Hepatocyte (in vitro differentiated cells): ENCODE data around the gene APEX2. TPM values are rescaled to one million over a fixed set of nuclear protein-coding genes. Genes with fewer than 3 reads are reported as not detected.
"Not testable (repeated sequence)": the region's sequence is repeated elsewhere in the genome, so short reads cannot be mapped to it uniquely, and the experiment has no call there.

Experiments
- DNase-seq: peaks from one replicate; pipeline ENCODE4 v3.0.0-alpha.2; 2016; ENCODE audit warnings: low spot score
- H2AFZ ChIP-seq: fragments of 200-600 bp; sonication (generic); 2 replicates; pipeline ENCODE4 v1.6.0; 2016; ENCODE audit warnings: antibody characterized with exemption, mild to moderate bottlenecking
- H3K27ac ChIP-seq: fragments of 200-600 bp; sonication (generic); 2 replicates; pipeline ENCODE4 v1.5.1; 2016; ENCODE audit warnings: mild to moderate bottlenecking
- H3K27me3 ChIP-seq: fragments of 200-600 bp; sonication (generic); 2 replicates; pipeline ENCODE4 v1.6.1; 2016
- H3K36me3 ChIP-seq: fragments of 200-600 bp; sonication (generic); replicated peaks from 2 replicates; pipeline ENCODE4 v1.5.1; 2016; ENCODE audit warnings: low read depth; ENCODE audit not compliant: insufficient read depth
- H3K4me1 ChIP-seq: fragments of 200-600 bp; sonication (generic); 2 replicates; pipeline ENCODE4 v1.5.1; 2016; ENCODE audit warnings: mild to moderate bottlenecking, moderate library complexity; ENCODE audit not compliant: insufficient read depth
- H3K4me2 ChIP-seq: fragments of 200-600 bp; sonication (generic); 2 replicates; pipeline ENCODE4 v1.6.0; 2016
- H3K4me3 ChIP-seq: fragments of 200-600 bp; sonication (generic); 2 replicates; pipeline ENCODE4 v1.5.1; 2016; ENCODE audit warnings: mild to moderate bottlenecking
- H3K79me2 ChIP-seq: fragments of 200-600 bp; sonication (generic); 2 replicates; pipeline ENCODE4 v1.6.0; 2017; ENCODE audit warnings: mild to moderate bottlenecking
- H3K9me2 ChIP-seq: fragments of 200-600 bp; sonication (generic); replicated peaks from 2 replicates; pipeline ENCODE4 v1.6.0; 2017; ENCODE audit warnings: mild to moderate bottlenecking; ENCODE audit not compliant: insufficient read depth
- H3K9me3 ChIP-seq: fragments of 200-600 bp; sonication (generic); 2 replicates; pipeline ENCODE4 v1.5.1; 2016; ENCODE audit warnings: low read depth, mild to moderate bottlenecking
- H4K20me1 ChIP-seq: fragments of 200-600 bp; sonication (generic); 2 replicates; pipeline ENCODE4 v1.6.0; 2016; ENCODE audit warnings: mild to moderate bottlenecking; ENCODE audit not compliant: insufficient read depth, poor library complexity, severe bottlenecking
- CTCF ChIP-seq: fragments of 200-600 bp; sonication (generic); IDR thresholded peaks from 2 replicates; pipeline ENCODE4 v1.5.1; 2016; ENCODE audit warnings: antibody characterized with exemption, mild to moderate bottlenecking; ENCODE audit not compliant: poor library complexity
- EZH2 ChIP-seq: fragments of 200-600 bp; sonication (generic); IDR thresholded peaks from 2 replicates; pipeline ENCODE4 v1.6.1; 2016; ENCODE audit warnings: antibody characterized with exemption, mild to moderate bottlenecking, borderline replicate concordance
- EZH2phosphoT487 ChIP-seq: fragments of 200-600 bp; sonication (generic); IDR thresholded peaks from one replicate; pipeline ENCODE4 v1.6.1; 2018; ENCODE audit warnings: antibody characterized with exemption, mild to moderate bottlenecking, low read depth, moderate library complexity; ENCODE audit not compliant: unreplicated experiment, severe bottlenecking
- WGBS: methylation state at CpG from one replicate; pipeline ENCODE4 v1.1.6; 2016; ENCODE audit warnings: low lambda C conversion rate; ENCODE audit errors: missing lambda C conversion rate; 5-methylcytosine and 5-hydroxymethylcytosine counted together
- polyA plus RNA-seq: library from polyadenylated mRNA; unstranded; fragments of >200 nt; fragmentation: Nextera tagmentation; extraction: Ambion mirVana; gene quantifications from 2 replicates; pipeline ENCODE4 v1.2.1, GENCODE V29; 2016
- total RNA-seq: library from RNA; depleted of rRNA; stranded (reverse); fragments of >200 nt; gene quantifications from 2 replicates; pipeline ENCODE4 v1.2.3, GENCODE V29; 2014

APEX2 gene
- total and polyA plus RNA-seq, 2 experiments from 2014 or later: 13.8 to 19.1 TPM

- Histone ChIP-seq H3K9me2 (no peaks in the 10 kb centered on the region), H3K9me3 (peaks cover 4% of the 10 kb centered on the region), H3K79me2 (no peaks in the 10 kb centered on the region), H3K4me2 (no peak overlapping the region), H4K20me1 (no peaks in the 10 kb centered on the region), H2AFZ (no peak overlapping the region), H3K36me3 (no peaks in the 10 kb centered on the region), H3K4me1 (no peaks in the 10 kb centered on the region), H3K4me3 (no peak overlapping the region), H3K27me3 (no peaks in the 10 kb centered on the region), H3K27ac (no peak overlapping the region)
- 64% methylated on average over 6 of the region's 6 CpGs for WGBS
- no peak for TF ChIP-seq EZH2phosphoT487
- TF ChIP-seq EZH2: no peak
- TF ChIP-seq CTCF: no peak
- no peak for DNase-seq
Measured at GRCh38 chrX:54980334-54980733, 19.8 kb upstream of the APEX2 start.

GRCh38 chrX:54983306-54983705 lies 16.9 kb upstream of the APEX2 start:
- not testable (repeated sequence) for H3K4me3 ChIP-seq, H3K4me1 ChIP-seq, H3K27me3 ChIP-seq, H3K9me2 ChIP-seq, H3K9me3 ChIP-seq, H3K27ac ChIP-seq, DNase-seq, H3K36me3 ChIP-seq, H3K4me2 ChIP-seq, H4K20me1 ChIP-seq, H3K79me2 ChIP-seq, H2AFZ ChIP-seq
- 86% methylated on average over 2 of the region's 2 CpGs for WGBS

- no peaks in the 10 kb centered on the region for H3K36me3 ChIP-seq
Measured at GRCh38 chrX:54991706-54992105, 8.5 kb upstream of the APEX2 start.

DNA sequence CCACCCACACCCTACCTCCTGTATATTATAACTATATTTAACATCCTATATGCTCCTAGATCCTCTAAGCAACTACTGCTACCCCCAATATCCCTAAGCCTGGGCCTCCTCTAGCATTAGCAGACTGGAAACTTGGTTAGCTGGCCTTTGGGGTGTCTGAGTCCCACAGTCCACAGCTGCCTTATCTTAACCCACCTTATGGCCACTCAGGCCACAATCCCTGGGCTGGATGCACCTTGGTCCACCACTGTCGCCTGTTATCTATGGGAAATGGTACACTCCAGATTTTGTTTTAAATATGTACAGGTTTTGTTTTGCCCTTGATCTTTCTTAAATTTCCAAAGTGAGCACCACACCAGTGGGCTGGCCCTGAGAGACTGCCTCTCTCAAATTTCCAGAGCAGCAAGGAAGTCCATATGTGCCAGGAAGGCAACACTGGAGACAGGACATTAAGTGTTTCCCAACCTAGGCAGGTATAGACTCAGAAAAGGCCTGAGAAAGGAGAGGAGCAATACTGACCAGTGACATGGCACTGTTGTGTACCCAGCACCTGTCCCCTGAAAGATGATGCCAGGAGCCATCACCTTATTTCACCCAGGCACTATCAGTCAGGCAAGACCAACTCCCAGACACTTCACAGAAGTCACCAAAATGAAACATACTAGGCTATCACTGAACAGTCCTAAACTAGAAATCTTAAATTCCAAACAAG lies 7.1 kb upstream of the APEX2 start:
- no peak for TF ChIP-seq EZH2
- TF ChIP-seq CTCF: no peak
- TF ChIP-seq EZH2phosphoT487: no peak
- Histone ChIP-seq H3K27me3 (no peaks in the 10 kb centered on the region), H3K4me3 (no peak overlapping the region), H3K79me2 (no peaks in the 10 kb centered on the region), H2AFZ (no peak overlapping the region), H3K9me2 (no peaks in the 10 kb centered on the region), H3K36me3 (no peaks in the 10 kb centered on the region), H4K20me1 (no peaks in the 10 kb centered on the region), H3K9me3 (no peaks in the 10 kb centered on the region), H3K27ac (no peak overlapping the region), H3K4me2 (no peak overlapping the region), H3K4me1 (no peaks in the 10 kb centered on the region)
- 76% methylated on average over 1 of the region's 1 CpG for WGBS
- DNase-seq: no peak

More at GRCh38 chrX:54991706-54992105, 8.5 kb upstream of the APEX2 start:
- no peaks in the 10 kb centered on the region for H3K9me2 ChIP-seq
- H3K79me2 ChIP-seq: no peaks in the 10 kb centered on the region
- no peak overlapping the region for H3K4me2 ChIP-seq
- no peaks in the 10 kb centered on the region for H3K9me3 ChIP-seq
- H3K27me3 ChIP-seq: no peaks in the 10 kb centered on the region
- H4K20me1 ChIP-seq: no peaks in the 10 kb centered on the region
- TF ChIP-seq EZH2: no peak
- TF ChIP-seq CTCF: no peak
- TF ChIP-seq EZH2phosphoT487: no peak
- H2AFZ ChIP-seq: no peak overlapping the region
- DNase-seq: no peak
- no peak overlapping the region for H3K27ac ChIP-seq
- no peaks in the 10 kb centered on the region for H3K4me1 ChIP-seq
- no peak overlapping the region for H3K4me3 ChIP-seq
- 84% methylated on average over 2 of the region's 2 CpGs for whole genome bisulfite sequencing
